Measurements from ENCODE around the gene PP2D1. TPM values are rescaled to one million over a fixed set of nuclear protein-coding genes. Genes with fewer than 3 reads are reported as not detected.
"Not testable (repeated sequence)": the region's sequence is repeated elsewhere in the genome, so short reads cannot be mapped to it uniquely, and the experiment has no call there.

The PP2D1 gene
- total RNA-seq, 1 donor from 2014 or later, result not detected

- H3K9me3 Mint-ChIP-seq, result no peaks in the 10 kb centered on the region
- TF ChIP-seq, protein P1, sequence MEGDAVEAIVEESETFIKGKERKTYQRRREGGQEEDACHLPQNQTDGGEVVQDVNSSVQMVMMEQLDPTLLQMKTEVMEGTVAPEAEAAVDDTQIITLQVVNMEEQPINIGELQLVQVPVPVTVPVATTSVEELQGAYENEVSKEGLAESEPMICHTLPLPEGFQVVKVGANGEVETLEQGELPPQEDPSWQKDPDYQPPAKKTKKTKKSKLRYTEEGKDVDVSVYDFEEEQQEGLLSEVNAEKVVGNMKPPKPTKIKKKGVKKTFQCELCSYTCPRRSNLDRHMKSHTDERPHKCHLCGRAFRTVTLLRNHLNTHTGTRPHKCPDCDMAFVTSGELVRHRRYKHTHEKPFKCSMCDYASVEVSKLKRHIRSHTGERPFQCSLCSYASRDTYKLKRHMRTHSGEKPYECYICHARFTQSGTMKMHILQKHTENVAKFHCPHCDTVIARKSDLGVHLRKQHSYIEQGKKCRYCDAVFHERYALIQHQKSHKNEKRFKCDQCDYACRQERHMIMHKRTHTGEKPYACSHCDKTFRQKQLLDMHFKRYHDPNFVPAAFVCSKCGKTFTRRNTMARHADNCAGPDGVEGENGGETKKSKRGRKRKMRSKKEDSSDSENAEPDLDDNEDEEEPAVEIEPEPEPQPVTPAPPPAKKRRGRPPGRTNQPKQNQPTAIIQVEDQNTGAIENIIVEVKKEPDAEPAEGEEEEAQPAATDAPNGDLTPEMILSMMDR (conservative IDR thresholded peaks at IDR 0.05), result no peak
- no peak overlapping the region for H3K4me3 Mint-ChIP-seq
- no peak overlapping the region for H3K27ac Mint-ChIP-seq
- H3K4me1 Mint-ChIP-seq (ENCODE audit: unreplicated experiment), result peaks cover 9% of the 10 kb centered on the region
- H3K36me3 Mint-ChIP-seq, result no peaks in the 10 kb centered on the region
- no peak for DNase-seq (ENCODE audit: extremely low spot score, unreplicated experiment)
- H3K27me3 Mint-ChIP-seq, result no peaks in the 10 kb centered on the region
These were observed 11.8 kb upstream of the PP2D1 start for GRCh38 chr3:20023623-20024405.

DNA sequence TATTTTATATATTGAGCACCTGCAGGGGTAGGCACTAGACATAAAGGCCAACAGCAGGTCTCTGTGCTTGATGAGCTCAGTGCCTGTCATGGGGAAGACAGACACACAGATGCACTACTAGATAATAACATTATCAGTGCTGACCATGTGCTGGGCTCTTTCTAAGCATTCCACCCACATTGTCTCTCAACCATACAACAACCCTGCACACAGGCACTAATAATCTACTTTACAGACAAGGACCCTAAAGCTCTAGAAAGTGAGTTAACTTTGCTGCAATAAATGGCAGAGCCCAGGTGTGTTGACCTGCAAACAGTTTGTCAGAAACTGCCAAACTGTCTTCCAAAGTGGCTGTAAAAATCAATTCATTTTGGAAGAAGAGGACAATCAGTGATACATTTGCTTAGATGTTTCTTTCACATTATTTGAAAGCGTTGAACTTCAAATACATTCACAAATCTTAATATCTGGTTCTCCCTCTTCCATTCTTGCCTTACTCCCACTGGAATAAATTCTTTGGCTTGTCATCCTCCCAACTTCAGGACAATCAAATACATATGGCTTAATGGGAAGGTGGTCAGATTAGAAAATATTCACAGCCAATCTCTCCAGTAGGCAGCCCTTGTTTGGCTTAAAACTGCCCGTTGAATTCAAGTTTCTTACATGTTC lies 11.0 kb upstream of the PP2D1 start:
- H3K4me1 Mint-ChIP-seq (ENCODE audit: unreplicated experiment), result peaks cover 9% of the 10 kb centered on the region
- DNase-seq (ENCODE audit: extremely low spot score, unreplicated experiment), result no peak
- no peaks in the 10 kb centered on the region for H3K27me3 Mint-ChIP-seq
- no peaks in the 10 kb centered on the region for H3K9me3 Mint-ChIP-seq
- no peaks in the 10 kb centered on the region for H3K36me3 Mint-ChIP-seq
- no peak overlapping the region for H3K4me3 Mint-ChIP-seq
- H3K27ac Mint-ChIP-seq, result no peak overlapping the region
- TF ChIP-seq, protein P1 (conservative IDR thresholded peaks at IDR 0.05), result no peak

- H3K27ac Mint-ChIP-seq; H3K4me3 Mint-ChIP-seq; H3K27me3 Mint-ChIP-seq; H3K36me3 Mint-ChIP-seq; H3K4me1 Mint-ChIP-seq (ENCODE audit: unreplicated experiment); H3K9me3 Mint-ChIP-seq; DNase-seq (ENCODE audit: extremely low spot score, unreplicated experiment): not testable (repeated sequence)
These were observed 4.0 kb upstream of the PP2D1 start for GRCh38 chr3:20016076-20016475.

- H3K4me1 Mint-ChIP-seq (ENCODE audit: unreplicated experiment), result no peaks in the 10 kb centered on the region
- H3K27ac Mint-ChIP-seq, result no peak overlapping the region
- TF ChIP-seq, protein P1 (conservative IDR thresholded peaks at IDR 0.05), result no peak
These were observed 3.5 kb upstream of the PP2D1 start for GRCh38 chr3:20015525-20015924.

DNA sequence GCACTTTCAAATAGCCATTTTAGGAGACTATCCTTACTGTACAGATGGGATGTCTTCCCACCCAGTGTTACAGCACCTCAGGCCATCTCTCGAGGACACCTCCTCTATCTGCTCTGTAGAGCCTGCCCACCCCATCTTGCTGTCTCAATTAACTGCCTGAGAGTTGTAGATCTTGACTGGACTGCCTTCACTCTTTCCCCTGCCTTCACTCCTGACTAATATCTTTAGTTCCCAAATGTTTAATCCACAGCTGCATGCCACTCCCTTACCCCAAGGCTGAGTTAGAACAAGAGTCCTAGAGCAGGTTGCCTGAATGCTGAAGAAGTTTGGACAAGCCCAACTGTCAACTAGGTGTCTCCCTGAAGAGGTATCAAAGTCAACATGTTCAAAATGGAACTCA lies 1.3 kb upstream of the PP2D1 start:
- TF ChIP-seq, protein P1 (conservative IDR thresholded peaks at IDR 0.05), result no peak
- Mint-ChIP-seq H3K4me3 (no peak overlapping the region), H3K9me3 (no peaks in the 10 kb centered on the region), H3K36me3 (no peaks in the 10 kb centered on the region), H3K4me1 (ENCODE audit: unreplicated experiment) (no peaks in the 10 kb centered on the region), H3K27me3 (no peaks in the 10 kb centered on the region), H3K27ac (no peak overlapping the region)
- DNase-seq (ENCODE audit: extremely low spot score, unreplicated experiment), result no peak

More at GRCh38 chr3:20015525-20015924, 3.5 kb upstream of the PP2D1 start:
- Mint-ChIP-seq H3K36me3 (no peaks in the 10 kb centered on the region), H3K27me3 (no peaks in the 10 kb centered on the region), H3K4me3 (no peak overlapping the region), H3K9me3 (no peaks in the 10 kb centered on the region)
- DNase-seq (ENCODE audit: extremely low spot score, unreplicated experiment), result no peak

GRCh38 chr3:20008646-20009045 lies 3.4 kb downstream of the PP2D1 start:
- TF ChIP-seq, protein P1 (conservative IDR thresholded peaks at IDR 0.05), result no peak
- DNase-seq (ENCODE audit: extremely low spot score, unreplicated experiment), result no peak
- H3K36me3 Mint-ChIP-seq, result no peaks in the 10 kb centered on the region
- H3K4me1 Mint-ChIP-seq (ENCODE audit: unreplicated experiment), result no peaks in the 10 kb centered on the region
- no peak overlapping the region for H3K4me3 Mint-ChIP-seq
- no peaks in the 10 kb centered on the region for H3K9me3 Mint-ChIP-seq
- no peaks in the 10 kb centered on the region for H3K27me3 Mint-ChIP-seq
- H3K27ac Mint-ChIP-seq, result no peak overlapping the region
